ENCODE results near the gene HOXA2. TPM values are rescaled to one million over a fixed set of nuclear protein-coding genes. Genes with fewer than 3 reads are reported as not detected.

Gene HOXA2
- total RNA-seq, 2 donors from 2014 or later, result 1.8 to 2.4 TPM

DNA sequence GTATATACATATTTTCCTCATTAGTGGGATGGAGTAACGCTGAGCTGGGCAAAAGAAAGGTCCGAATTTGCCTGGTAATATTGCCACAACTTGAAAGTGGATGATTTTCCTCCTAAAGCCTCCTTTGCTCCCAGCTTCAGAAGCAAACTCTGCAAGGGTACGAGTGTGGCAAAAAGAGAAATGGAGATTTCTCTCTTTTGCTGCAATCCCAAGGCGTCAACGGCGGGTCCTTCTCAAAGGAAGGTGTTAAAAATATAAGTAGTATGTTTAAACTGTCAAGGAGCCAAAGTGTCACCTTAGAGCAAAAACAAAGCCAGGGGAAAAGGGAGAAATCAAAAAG lies 12.4 kb upstream of the HOXA2 start:
- H3K9ac ChIP-seq (ENCODE audit: low read depth in 2 of 2, low read length in 2 of 2), result peak overlapping the region; percentile 77 to 97
- intact Hi-C loops (cut with DNase I), result no loop called here
- peaks cover 15% of the 10 kb centered on the region for H3K4me1 ChIP-seq

DNA sequence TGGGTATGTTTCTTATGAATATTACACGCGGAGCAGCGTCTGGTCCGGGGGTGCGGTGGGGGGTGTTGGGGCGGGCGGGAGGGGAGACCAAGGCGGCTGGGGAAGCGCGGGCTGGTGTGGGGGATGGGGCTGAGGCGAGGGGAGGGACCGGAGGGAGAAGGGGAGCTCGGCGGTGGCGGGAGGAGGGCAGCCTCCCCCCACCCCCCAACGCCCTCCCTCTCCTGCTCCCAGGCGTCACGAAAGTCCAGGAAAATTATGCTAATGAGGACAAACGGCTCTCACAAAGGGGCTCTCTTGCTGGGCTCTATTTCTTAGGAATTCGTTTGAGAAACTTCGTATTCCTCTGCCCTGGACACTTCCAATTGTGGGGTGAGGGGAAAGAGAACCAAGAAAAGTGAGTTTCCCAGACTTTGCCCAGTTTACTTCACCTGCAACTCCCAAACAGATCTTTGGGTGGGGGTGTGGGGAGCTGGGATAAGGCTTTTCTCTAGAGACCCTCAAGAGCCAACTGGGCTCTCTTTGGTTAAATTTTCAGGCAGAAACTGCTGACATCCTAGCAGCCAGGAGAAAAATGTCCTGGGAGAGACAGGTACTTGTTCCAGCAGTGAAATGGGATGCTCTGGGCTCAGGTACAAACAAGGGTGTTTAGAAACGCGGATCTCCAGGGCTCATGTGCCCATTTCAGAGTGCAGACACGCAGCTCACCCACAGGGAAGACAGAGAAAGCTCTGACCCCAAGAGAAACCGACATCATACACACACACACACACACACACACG lies 11.7 kb upstream of the HOXA2 start:
- H3K9ac ChIP-seq (ENCODE audit: low read depth in 2 of 2, low read length in 2 of 2), result peak overlapping the region; percentile 56 to 91
- TF ChIP-seq, protein P1, sequence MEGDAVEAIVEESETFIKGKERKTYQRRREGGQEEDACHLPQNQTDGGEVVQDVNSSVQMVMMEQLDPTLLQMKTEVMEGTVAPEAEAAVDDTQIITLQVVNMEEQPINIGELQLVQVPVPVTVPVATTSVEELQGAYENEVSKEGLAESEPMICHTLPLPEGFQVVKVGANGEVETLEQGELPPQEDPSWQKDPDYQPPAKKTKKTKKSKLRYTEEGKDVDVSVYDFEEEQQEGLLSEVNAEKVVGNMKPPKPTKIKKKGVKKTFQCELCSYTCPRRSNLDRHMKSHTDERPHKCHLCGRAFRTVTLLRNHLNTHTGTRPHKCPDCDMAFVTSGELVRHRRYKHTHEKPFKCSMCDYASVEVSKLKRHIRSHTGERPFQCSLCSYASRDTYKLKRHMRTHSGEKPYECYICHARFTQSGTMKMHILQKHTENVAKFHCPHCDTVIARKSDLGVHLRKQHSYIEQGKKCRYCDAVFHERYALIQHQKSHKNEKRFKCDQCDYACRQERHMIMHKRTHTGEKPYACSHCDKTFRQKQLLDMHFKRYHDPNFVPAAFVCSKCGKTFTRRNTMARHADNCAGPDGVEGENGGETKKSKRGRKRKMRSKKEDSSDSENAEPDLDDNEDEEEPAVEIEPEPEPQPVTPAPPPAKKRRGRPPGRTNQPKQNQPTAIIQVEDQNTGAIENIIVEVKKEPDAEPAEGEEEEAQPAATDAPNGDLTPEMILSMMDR (IDR thresholded peaks at IDR 0.05), result no peak
- no peaks in the 10 kb centered on the region for H3K36me3 ChIP-seq
- no peaks in the 10 kb centered on the region for H3K27me3 ChIP-seq
- intact Hi-C loops (cut with DNase I), result no loop called here
- H3K27ac ChIP-seq, result peak overlapping the region; percentile 91
- DNase-seq, result peak; percentile 70
- no peaks in the 10 kb centered on the region for H3K9me3 ChIP-seq
- H3K4me3 ChIP-seq, result peak overlapping the region; percentile 48
- H3K4me1 ChIP-seq, result peaks cover 15% of the 10 kb centered on the region

More for the DNA sequence above, 12.4 kb upstream of the HOXA2 start:
- H3K36me3 ChIP-seq, result no peaks in the 10 kb centered on the region
- no peaks in the 10 kb centered on the region for H3K27me3 ChIP-seq
- peak overlapping the region; percentile 22 for H3K4me3 ChIP-seq
- H3K9me3 ChIP-seq, result no peaks in the 10 kb centered on the region
- DNase-seq, result no peak
- TF ChIP-seq, protein P1 (IDR thresholded peaks at IDR 0.05), result no peak
- peak overlapping the region; percentile 75 for H3K27ac ChIP-seq

DNA sequence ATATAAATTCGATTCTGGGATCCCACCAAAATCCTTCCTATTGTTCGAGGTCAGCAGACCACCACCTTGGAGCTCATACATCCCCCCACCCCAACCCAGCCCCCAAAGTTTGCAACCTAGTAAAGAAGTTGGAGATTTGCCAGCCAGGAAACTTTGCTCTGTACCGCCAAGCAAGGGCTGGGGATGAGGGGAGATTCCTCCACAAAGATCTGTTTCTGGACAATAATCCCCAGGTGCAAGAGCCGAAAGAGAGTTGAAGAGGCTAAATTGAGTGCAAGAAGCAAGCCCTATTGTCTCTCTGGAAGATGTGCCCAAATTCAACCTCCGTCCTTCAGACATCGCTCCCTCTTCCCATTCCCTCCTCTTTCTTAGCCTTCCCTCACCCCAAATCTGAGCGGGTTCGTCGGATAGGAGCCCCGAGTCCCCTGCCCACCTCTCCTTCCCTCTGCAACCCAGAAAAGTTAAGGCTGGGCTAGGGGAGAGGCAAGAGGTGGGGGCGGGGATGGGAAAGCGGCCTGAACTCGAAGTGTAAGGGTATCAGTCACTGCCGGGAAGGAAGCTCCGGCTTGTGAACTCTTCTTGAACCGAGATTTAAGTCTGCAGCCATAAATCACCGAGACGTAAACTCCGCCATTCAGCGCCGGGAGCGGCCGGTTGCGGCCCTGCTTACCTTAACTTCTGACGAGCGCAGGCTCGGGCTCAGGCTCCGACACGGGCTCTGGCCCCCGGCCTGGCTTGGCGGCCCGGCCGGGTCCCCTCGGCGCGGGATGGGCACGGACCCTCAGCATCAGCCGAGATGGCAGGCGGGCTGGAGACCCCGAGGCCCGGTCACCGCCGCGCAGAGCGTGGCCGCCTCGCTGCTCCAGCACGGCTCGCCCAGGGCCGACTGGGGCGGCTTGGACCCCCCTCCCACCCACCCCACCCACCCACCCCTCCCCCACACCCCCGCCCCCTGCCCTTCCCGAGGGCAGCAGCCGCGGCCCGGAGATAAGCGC lies 10.8 kb upstream of the HOXA2 start:
- DNase-seq, result peak; percentile 86
- no peaks in the 10 kb centered on the region for H3K9me3 ChIP-seq
- H3K4me1 ChIP-seq, result peaks cover 8% of the 10 kb centered on the region
- TF ChIP-seq, protein P1 (IDR thresholded peaks at IDR 0.05), result no peak
- no peaks in the 10 kb centered on the region for H3K27me3 ChIP-seq
- peak overlapping the region; percentile 48 for H3K4me3 ChIP-seq
- intact Hi-C loops (cut with DNase I), result no loop called here
- H3K27ac ChIP-seq, result peak overlapping the region; percentile 91
- no peaks in the 10 kb centered on the region for H3K36me3 ChIP-seq
- H3K9ac ChIP-seq (ENCODE audit: low read depth in 2 of 2, low read length in 2 of 2), result peak overlapping the region; percentile 59 to 81

DNA sequence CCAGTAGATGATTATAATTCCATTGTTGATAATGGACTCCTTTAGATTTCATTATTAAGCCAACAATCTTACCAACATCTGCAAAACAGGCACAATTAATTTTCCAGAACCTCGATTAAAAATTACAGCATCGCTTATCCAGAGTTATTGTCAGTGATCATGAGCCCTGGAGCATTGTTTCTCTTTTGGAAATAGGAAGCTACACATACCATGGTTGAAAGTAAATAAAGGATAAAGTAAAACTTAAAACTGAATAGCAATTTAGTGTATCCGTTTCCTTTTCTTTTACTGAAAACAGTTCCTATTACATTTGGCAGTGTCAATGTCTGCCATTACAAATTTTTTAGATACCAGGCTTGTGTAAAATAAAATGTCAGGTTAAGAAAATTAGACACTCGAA lies 9.9 kb upstream of the HOXA2 start:
- intact Hi-C loops (cut with DNase I), result no loop called here
- Histone ChIP-seq H3K27ac (peak overlapping the region; percentile 91), H3K4me3 (no peak overlapping the region), H3K9me3 (no peaks in the 10 kb centered on the region), H3K36me3 (no peaks in the 10 kb centered on the region), H3K9ac (ENCODE audit: low read depth in 2 of 2, low read length in 2 of 2) (peak overlapping the region in 1 of 2 donors; percentile 29), H3K27me3 (no peaks in the 10 kb centered on the region), H3K4me1 (peaks cover 8% of the 10 kb centered on the region)
- TF ChIP-seq, protein P1 (IDR thresholded peaks at IDR 0.05), result no peak
- DNase-seq, result no peak

DNA sequence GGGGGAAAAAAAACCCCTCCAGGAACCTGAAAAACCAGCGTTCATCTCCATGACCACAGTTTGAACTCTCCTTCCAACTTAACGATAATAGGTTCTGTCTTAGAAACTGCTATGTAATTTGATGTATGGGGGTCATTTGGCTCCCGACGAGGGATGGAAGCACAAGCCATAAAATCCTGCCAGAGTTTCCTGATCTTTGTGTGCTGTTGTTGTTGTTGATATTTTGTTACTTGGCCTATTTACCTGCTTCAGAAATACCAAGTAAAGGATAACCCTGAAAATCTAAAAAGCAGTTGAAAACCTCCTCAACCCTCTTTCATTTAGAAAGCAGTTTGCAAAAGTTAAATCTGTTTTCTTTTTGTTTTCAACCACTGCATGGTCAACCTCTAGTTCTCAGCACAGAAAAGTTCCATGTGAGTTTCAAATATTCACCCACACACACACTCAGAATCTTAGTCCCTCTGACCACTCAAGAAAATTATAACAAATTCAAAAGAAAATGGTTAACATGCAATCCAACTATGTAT lies 9.3 kb upstream of the HOXA2 start:
- TF ChIP-seq, protein P1 (IDR thresholded peaks at IDR 0.05), result no peak
- Histone ChIP-seq H3K4me1 (peaks cover 6% of the 10 kb centered on the region), H3K9me3 (no peaks in the 10 kb centered on the region), H3K4me3 (no peak overlapping the region), H3K27ac (peak overlapping the region; percentile 91), H3K36me3 (no peaks in the 10 kb centered on the region), H3K9ac (ENCODE audit: low read depth in 2 of 2, low read length in 2 of 2) (peak overlapping the region in 1 of 2 donors; percentile 62), H3K27me3 (no peaks in the 10 kb centered on the region)
- intact Hi-C loops (cut with DNase I), result no loop called here
- peak; percentile 22 for DNase-seq
